Activated CD4-positive, CD25-positive, alpha-beta regulatory T cell treated with anti-CD3 and anti-CD28 coated beads, Interleukin-2, amount 50 U/mL, for 16 hours (primary cell): ENCODE results near the gene NEK11.
"Not testable (repeated sequence)": the region's sequence is repeated elsewhere in the genome, so short reads cannot be mapped to it uniquely, and the experiment has no call there.

Source experiments
- DNase-seq: peaks from one replicate; pipeline ENCODE4 v3.0.0-alpha.2; 2020; ENCODE audit warnings: low read depth, low spot score

NEK11 gene

DNA sequence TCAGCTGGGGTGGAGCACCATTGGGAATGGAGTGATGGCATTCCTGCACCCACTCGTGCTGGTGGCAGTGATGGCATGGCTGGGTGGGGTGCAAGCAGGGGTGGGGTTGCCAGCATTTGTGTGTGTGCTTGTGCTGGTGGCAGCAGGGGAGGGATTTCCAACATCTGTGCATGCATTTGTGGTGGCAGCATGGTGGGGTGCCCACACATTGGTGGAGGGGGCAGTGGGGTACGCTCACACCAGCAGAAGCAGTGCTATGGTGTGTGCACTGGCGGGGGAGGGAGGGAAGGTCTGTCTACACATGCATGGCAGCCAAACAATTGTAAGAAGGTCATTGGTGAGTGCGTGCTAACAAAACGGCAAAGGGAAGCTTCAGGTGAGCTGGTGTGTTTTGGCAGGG lies 278.2 kb downstream of the NEK11 start:
- no peak for DNase-seq

DNA sequence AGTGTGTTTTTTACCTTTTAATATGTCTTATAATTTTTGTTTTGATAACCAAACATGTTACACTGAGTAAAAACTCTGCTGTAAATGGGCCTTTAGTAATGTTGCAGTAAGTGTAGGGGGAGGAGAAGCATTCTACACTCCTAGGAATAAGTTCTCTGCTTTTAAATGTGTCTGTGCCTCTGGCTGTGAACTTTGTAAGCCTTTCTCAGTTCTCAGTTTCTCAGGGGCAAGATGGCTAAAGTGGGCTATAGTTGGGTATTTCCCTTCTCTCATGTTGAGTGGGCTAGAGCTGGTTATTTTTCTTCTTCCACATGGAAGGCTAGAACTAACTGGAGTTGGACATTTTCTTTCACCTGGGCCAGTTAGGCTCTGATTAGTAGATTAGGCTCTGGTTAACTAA lies 279.6 kb downstream of the NEK11 start:
- DNase-seq: no peak

DNA sequence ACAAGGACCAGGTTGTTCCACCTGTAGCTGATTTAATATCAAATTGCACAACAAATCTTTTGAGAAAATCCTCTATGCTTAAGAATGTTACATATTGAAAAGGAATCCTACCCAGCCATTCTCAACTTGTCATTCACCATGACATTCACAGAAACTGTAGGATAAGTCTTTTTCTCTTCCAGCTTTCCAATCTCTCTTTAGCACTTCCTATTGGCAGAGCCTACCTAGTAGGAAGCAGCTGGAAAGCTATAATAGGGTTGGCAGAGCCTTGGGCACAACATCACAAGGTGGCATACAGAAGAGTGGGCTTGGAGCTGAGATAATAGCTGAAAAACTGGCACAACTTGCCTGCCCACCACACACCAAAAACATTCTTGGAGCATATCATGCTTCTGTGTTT lies 287.6 kb downstream of the NEK11 start:
- DNase-seq: no peak

DNA sequence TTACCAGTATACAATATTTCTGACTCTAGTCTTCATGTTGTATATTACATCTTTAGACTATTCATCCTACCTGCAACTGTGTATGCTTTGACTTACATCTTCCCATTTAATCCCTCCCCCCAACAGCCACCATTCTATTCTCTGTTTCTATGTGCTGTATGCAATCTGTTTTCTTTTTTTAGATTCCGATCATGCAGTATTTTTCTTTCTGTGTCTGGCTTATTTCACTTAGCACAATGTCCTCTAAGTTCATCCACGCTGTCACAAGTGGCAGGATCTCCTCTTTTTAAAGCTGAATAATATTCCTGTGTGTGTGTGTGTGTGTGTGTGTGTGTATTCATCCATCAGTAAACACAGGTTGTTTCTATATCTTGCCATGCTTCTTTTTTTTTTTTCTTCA lies 288.5 kb downstream of the NEK11 start:
- no peak for DNase-seq

DNA sequence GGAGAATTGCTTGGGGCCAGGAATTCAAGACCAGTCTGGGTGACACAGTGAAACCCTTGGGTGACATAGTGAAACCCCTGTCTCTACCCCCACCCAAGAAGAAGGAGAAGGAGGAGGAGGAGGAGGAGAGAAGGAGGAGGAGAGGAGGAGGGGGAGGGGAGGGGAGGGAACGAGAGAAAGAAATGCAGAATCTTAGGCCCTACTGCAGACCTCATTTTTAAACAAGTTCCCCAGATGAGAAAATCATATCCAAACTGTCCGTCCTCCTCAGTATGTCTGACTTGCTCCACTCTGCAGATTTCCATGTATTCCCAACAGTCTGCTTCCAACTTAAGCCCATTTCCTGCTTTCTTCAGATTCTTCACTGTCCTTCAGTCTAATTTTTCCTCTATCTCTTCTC lies 291.0 kb downstream of the NEK11 start:
- no peak for DNase-seq

DNA sequence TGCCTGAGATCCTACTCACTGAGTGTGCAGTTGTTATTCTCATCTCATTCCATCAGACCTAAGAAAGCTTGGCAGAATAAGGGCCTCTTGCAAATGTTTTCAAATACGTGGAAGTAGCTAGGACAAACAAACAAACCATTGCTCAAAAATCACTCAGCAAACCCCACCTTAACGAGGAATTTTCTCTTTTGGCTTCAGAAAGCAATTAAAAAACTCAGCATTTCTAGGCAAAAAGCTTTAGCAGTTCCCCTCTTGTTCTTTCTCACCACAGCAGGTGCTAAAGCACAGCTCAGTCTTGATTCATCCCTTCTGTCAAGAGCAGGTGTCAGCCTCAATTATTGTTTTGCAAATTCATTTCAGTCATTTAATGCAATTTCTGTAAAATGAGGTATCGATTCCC lies 296.3 kb downstream of the NEK11 start:
- DNase-seq: no peak

DNA sequence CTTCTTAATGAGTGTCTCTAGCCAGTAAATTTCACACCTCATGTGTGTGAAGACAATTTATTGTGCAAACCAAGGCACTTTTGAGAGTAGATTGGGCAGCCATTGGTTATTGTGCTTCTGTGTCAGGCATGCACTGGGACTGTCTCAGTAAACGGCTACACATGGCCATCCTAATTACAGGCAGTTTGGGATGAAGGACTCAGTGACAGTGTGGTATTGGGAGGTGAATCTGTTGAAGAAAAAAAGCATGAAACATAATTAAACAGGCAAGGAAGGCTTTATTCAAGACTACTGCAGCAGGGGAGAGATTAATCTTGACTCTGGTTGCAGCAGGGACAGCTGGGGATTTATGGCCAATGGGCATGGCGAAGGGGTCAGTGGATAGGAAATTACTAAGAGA lies 297.1 kb downstream of the NEK11 start:
- DNase-seq: no peak

DNA sequence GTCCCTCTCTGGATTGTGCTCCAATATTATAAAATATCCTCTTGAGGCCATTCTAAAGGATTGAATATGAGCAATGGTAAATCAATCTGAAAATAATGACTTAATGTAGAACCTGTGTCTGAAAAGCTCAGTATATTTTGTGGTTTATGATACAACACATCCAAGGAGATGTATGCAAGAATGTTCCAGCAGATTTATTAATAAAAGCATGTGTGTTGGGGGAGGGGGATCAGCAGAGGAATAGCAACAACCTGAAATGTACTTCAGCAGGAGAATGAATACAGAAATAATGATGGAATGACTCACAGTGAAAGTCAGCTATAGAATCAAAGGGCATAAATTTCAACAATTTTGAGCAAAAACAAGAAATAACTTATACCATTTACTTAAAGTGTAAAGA lies 298.2 kb downstream of the NEK11 start:
- DNase-seq: no peak

DNA sequence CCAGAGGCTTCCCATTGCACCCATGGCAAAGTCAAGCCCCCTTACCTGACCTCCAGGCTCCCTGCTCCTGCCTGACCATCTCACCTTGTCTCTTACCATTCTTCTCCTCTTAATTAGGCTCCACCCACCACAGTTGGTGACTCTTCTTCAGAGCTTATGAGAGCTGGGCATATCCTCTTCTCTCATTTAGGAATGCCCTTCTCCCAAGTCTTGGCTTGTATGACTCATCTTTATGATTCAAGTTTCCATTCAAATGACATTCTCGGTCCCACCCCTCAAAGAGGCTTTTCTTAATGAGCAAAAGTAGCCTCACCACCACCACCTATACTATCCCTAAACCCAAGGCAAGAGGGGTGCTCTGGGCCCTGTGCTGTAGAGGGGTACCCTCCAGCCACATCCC lies 299.6 kb downstream of the NEK11 start:
- no peak for DNase-seq

DNA sequence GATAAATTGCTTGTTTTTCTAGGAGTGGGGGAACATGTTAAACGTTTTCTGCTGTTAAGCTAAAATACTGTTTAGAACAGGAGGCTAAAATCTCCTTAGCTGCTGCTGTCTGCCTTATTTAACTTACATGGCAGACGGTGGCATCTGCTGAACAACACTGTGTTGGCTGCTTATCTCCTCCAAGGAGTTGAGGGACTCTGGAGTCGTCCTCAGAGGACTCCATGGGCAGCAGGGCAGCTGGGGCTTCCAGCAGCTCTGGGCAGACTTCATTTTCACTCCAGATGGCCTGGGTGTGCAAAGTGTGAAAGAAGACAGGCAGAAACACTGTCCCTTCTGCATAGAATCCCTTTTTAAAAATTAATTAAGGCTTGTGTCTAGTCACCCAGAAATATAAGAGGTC lies 302.0 kb downstream of the NEK11 start:
- DNase-seq: no peak

DNA sequence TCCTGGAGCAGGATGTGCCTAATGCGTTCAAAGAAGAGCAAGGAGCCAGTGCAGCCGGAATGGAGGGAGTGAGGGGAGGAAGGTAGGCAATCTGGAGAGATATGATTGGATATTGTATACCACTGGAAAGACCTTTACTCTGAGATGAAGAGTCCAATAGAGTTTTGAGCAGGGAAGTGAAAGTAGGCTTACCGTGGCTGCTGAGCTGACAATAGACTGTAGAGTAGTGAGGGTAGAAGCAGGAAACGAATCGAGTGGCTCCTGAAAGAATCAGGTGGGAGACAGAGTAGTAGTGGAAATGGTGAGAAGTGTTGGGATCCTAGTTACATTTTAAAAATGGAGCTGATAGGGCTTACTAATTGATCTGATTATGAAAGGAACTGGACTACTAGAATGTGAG lies 303.1 kb downstream of the NEK11 start:
- no peak for DNase-seq

DNA sequence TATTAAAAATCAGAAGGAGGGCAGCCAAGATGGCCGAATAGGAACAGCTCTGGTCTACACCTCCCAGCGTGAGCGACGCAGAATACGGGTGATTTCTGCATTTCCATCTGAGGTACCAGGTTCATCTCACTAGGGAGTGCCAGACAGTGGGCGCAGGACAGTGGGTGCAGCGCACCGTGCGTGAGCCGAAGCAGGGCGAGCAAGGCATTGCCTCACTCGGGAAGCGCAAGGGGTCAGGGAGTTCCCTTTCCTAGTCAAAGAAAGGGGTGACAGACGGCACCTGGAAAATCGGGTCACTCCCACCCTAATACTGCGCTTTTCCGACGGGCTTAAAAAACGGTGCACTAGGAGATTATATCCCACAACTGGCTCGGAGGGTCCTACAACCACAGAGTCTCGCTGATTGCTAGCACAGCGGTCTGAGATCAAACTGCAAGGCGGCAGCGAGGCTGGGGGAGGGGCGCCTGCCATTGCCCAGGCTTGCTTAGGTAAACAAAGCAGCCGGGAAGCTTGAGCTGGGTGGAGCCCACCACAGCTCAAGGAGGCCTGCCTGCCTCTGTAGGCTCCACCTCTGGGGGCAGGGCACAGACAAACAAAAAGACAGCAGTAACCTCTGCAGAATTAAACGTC lies 304.9 kb downstream of the NEK11 start:
- not testable (repeated sequence) for DNase-seq

DNA sequence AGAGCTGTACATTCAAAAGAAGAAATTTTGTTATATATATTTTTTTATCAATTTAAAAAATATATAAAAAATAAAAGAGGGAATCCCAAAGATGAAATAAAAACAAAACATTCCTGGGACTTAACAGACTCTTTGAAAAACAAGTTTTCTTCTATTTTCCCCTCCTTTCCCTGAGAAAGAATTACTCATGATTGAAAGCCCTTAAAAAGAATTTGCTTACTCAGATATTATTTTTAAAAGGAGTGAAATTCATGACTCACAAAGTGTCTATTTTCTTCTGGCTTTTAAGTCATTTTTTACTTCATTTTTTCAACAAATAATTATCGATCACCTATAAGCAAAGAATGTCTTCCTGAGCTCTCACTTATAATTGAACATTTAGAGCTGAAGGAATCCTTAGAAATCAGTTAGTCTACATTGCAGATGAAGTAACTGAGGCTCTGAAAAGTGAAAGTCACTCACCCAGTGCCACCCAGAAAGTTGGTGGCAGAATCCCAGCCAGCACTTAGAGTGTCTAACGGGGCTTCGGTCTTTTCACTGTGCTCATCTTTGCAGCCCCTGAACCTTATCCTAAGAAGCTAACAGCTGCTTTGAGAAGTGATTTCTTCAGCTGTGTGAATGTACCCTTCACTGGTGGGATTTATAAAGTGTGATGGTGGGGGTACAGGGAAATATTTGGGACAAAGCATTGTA lies 312.4 kb downstream of the NEK11 start:
- DNase-seq: no peak

DNA sequence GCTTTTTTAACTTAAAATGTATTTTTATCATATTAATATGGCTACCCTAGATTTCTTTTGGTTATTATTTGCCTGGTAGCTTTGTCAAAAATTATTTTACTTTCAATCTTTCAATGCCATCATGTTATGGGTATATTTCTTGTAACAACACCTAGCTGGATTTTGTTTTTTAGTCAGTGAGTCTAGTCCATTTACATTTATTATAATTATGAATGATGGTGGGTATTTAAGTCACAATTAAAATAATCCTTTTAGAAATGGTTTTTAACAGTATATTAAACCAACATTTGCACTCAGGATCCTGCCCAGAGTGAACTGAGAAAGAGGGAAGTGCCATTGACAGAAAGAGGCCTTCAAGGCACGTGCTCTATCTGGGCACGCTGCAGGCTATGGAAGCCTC lies 315.1 kb downstream of the NEK11 start:
- DNase-seq: no peak

DNA sequence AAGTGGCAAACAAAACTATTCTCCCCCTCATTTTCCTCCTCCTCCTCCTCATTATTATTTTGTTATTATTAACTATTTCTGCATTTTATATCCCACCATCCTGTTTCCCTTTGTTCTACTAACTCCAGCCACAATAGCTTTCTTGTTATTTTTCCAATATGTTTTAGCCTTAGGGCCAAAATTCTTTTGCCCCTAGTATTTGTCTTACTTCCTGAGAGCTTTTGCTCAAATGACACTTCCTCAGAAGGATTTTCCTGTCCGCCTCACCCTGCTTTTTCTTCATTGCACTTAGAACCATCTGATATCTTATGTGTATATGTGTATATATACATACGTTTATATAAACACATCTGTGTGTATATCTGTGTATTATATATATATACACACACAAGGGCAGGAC lies 322.2 kb downstream of the NEK11 start:
- no peak for DNase-seq

DNA sequence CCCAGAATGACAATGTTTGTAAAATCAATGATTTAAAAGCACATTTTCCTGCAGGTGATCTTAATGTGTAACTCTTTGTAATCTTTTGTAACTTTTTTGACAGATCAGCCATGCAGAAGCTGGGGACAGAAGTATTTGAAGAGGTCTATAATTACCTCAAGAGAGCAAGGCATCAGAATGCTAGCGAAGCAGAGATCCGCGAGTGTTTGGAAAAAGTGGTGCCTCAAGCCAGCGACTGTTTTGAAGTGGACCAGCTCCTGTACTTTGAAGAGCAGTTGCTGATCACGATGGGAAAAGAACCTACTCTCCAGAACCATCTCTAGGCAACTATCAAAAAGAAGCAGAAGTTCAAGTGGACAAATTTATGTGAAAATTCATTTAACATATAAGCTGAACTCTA lies 322.8 kb downstream of the NEK11 start:
- no peak for DNase-seq

DNA sequence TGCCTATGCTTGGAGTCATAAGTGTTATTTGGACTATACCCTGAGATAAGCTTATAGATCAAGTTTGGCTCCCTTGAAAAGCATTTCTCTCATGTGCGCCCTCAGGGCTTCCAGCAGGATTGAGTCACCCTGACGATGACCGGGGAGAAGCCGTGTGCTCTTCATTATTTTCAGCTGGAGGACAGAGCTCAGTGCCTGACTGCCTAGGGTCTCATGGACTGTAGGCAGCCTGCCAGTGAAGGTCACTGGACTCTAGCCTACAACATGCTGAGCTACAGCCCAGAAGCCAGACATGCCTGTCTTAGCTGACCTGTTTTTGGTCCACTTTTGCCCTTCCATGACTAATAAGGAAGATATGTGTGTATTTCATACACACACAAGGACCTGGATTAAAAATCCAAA lies 323.3 kb downstream of the NEK11 start:
- no peak for DNase-seq

DNA sequence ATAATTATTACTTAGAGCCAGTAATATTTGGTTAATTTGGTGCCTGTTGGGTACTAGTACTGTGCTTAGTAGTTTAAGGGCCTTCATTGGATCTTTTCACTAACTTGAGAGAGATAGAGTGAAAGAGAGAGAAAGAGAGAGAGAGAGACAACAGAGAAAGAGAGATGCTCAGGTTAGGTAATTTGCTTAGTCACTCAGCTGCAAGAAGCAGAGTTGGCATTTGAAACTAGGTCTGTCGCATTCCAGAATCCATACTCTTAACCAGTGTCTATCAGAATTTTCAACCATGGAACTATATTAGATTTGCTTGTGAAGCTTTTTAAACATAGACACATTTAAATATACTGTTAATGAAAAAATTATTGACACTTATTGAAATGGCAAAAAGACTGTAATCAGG lies 323.8 kb downstream of the NEK11 start:
- DNase-seq: no peak

DNA sequence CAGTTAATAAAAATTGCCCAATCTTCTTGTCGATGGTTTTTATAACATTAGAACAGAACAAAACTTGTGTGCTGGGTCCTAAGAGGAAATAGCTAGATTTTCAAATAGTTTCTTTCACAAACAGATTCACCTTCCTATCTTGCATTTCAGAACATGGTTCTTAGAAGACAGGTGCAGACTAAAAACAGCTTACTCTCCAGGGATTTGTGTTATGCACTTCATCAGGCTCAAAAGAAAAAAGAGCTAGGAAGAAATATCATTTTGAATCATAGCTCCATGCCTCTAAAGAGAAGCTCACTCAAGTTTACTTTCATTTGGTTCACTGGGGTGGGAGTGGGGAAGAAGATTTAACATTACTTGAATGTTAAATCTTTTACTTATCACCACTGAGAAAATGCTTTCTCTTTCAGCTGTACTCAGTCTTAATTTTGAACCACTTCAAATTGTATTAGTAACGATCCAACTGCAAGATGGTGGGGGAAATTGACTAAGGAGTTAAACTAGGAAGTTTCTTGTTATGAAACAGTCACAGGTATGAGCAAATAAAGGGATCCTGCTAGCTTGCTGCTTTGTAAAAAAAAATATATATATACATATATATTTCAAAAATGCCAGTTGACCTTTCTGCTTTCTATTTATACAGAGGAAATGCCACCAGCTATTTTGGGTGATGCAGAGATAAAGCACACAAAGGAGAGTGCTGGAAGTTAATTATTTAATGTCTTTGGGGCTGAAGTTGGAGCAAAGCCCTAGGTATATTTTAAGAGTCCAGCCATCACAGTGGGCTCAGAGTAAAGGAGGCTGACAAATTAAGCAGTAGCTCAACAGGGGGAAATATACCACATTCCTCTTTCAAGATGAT lies 326.6 kb downstream of the NEK11 start:
- DNase-seq: no peak

DNA sequence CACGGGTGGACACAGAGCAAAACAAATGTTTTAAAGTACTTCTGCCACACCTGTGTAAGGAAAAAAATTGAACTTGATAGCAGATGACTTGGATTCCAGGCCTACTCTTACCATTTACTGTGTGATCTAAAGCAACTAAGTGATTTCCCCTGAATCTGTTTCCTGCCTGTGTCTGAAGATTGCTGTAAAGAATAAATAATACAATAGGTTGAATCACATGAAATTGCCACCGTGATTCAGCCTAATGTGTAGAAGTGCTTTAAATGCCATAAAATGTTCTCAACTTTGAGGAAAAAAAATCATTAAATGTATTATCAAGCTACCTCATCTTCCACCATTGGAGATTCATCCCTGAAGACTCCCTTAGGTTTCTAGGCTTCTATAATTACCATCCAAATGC lies 327.3 kb downstream of the NEK11 start:
- no peak for DNase-seq

DNA sequence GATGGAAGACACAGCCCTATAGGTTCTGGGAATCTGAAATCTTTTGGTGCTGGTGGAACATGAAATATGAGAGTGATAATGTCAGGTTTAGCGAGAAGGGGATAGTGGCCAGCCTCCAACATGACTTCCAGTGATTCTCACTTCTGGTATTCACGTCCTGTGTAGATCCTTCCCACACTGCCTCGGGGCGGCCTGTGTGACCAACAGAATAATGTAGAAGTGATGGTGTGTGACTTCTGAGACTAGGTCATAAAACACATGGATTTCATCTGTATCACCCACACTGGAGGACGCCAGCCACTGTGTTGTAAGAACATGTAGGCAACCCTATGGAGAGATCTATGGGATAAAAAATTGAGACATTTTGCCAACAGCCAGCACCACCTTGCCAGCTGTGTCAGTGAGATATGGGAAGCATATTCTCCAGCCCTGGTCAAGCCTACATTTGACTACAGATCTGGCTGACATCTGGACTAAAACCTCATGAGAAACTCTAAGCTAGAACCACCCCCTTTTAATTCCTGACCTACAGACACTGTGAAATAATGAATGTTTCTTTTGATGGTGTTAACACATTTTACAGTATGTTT lies 329.4 kb downstream of the NEK11 start:
- no peak for DNase-seq

DNA sequence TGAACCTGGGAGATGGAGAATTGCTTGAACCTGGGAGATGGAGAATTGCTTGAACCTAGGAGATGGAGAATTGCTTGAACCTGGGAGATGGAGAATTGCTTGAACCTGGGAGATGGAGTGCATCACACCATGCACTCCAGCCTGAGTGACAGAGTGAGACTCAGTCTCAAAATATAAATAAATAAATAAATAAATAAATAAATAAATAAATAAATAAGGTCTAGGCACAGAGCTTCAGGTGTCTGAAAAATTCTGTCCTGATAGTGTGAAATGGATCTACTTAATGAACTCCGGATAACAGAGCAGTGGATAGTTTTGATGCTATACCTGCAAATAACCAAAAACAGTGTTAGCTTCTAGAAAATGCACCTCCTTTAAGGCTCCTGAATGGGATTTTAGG lies 330.6 kb downstream of the NEK11 start:
- no peak for DNase-seq
